ENCODE results near the gene PDXK.
"Not testable (repeated sequence)": the region's sequence is repeated elsewhere in the genome, so short reads cannot be mapped to it uniquely, and the experiment has no call there.

- not testable (repeated sequence) for TF ChIP-seq EZH2 (IDR thresholded peaks at IDR 0.05; ENCODE audit: borderline replicate concordance, low read length)
- TF ChIP-seq, protein P1, sequence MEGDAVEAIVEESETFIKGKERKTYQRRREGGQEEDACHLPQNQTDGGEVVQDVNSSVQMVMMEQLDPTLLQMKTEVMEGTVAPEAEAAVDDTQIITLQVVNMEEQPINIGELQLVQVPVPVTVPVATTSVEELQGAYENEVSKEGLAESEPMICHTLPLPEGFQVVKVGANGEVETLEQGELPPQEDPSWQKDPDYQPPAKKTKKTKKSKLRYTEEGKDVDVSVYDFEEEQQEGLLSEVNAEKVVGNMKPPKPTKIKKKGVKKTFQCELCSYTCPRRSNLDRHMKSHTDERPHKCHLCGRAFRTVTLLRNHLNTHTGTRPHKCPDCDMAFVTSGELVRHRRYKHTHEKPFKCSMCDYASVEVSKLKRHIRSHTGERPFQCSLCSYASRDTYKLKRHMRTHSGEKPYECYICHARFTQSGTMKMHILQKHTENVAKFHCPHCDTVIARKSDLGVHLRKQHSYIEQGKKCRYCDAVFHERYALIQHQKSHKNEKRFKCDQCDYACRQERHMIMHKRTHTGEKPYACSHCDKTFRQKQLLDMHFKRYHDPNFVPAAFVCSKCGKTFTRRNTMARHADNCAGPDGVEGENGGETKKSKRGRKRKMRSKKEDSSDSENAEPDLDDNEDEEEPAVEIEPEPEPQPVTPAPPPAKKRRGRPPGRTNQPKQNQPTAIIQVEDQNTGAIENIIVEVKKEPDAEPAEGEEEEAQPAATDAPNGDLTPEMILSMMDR (conservative IDR thresholded peaks at IDR 0.05 in 1 of 2, IDR thresholded peaks at IDR 0.05 in 1 of 2; ENCODE audit: extremely low read depth in 1 of 2, insufficient read depth in 1 of 2, low read depth in 1 of 2, low read length in 2 of 2): not testable (repeated sequence)
Measured at GRCh38 chr21:43713123-43713522, 5.8 kb upstream of the PDXK start.

Data from mammary epithelial cell (primary cell).